HepG2 (cell line): ENCODE data around the gene WNT16.

Experiments used
- ELF1 ChIP-seq: sonication (generic); formaldehyde crosslinking; IDR thresholded peaks from 2 replicates; pipeline ENCODE4 v1.4.0; 2020; ENCODE audit warnings: missing genetic modification reagents
- EZH2 ChIP-seq: conservative IDR thresholded peaks from 2 replicates; pipeline ENCODE4 v1.6.1; 2012; ENCODE audit warnings: mild to moderate bottlenecking, low read depth, low read length, moderate library complexity
- PTBP1 ChIP-seq: fragments of 200-400 bp; formaldehyde crosslinking; IDR thresholded peaks from 2 replicates; pipeline ENCODE4 v1.6.1; 2018; ENCODE audit warnings: low read length, low read depth; ENCODE audit not compliant: poor library complexity, severe bottlenecking
- RAD21 ChIP-seq: fragments of 450-650 bp; formaldehyde crosslinking; IDR thresholded peaks from 2 replicates; pipeline ENCODE4 v1.5.0; 2020; ENCODE audit warnings: mild to moderate bottlenecking
- TF ChIP-seq, protein P1 (sequence below): sonication (generic); formaldehyde crosslinking; IDR thresholded peaks from 2 replicates; pipeline ENCODE4 v1.5.0; 2020; ENCODE audit warnings: mild to moderate bottlenecking, missing genetic modification reagents, moderate library complexity
- TF ChIP-seq, protein P2 (sequence below): sonication (generic); formaldehyde crosslinking; IDR thresholded peaks from 2 replicates; pipeline ENCODE4 v1.4.0; 2020; ENCODE audit warnings: low read depth, mild to moderate bottlenecking, missing genetic modification reagents

DNA sequence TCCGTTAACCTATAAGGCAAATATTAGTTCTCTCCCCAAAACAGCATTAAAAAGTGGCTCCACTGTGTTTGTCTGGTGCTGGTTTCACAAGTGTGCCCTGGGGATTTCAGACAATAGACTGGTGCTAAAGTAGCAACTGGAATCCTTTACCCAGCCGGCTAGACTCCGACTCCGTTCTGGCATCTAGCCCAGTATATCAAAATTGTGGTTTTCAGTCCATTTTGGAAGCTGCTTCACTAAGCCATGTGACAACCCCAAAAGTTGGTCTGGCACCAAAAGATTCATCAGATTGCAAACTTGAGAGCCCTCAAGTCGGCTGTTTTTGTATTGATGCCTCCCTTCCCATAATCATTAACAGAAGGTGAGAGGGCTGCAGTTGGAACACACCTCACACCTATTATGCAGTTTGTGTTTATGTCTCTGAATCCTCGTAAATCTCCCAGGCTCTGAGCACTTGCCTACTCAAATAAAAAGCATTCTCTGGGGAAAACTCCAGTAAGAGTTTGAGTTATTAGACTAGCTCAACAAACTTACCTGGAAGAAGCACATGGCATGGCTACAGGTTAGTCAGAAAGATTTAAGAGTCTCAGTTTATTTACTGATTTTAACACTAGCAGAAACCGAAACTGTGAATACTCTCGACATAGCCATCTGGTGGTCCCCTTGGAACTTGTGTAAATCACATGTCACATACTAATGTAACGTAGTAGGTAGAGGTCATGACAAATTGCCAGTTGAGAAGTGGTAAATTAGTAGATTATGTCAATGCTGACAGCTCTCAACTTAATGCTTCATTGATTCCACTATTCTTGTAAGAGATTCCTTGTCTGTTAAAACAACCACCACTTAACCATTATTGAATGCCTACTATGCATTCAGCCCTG, 14.8 kb upstream of the WNT16 start:
- TF ChIP-seq, protein P1, sequence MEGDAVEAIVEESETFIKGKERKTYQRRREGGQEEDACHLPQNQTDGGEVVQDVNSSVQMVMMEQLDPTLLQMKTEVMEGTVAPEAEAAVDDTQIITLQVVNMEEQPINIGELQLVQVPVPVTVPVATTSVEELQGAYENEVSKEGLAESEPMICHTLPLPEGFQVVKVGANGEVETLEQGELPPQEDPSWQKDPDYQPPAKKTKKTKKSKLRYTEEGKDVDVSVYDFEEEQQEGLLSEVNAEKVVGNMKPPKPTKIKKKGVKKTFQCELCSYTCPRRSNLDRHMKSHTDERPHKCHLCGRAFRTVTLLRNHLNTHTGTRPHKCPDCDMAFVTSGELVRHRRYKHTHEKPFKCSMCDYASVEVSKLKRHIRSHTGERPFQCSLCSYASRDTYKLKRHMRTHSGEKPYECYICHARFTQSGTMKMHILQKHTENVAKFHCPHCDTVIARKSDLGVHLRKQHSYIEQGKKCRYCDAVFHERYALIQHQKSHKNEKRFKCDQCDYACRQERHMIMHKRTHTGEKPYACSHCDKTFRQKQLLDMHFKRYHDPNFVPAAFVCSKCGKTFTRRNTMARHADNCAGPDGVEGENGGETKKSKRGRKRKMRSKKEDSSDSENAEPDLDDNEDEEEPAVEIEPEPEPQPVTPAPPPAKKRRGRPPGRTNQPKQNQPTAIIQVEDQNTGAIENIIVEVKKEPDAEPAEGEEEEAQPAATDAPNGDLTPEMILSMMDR (CRISPR knock-in tag), result no peak
- TF ChIP-seq ELF1 (CRISPR knock-in tag) (no peak), PTBP1 (no peak), EZH2 (no peak), RAD21 (CRISPR knock-in tag) (no peak)
- TF ChIP-seq, protein P2, sequence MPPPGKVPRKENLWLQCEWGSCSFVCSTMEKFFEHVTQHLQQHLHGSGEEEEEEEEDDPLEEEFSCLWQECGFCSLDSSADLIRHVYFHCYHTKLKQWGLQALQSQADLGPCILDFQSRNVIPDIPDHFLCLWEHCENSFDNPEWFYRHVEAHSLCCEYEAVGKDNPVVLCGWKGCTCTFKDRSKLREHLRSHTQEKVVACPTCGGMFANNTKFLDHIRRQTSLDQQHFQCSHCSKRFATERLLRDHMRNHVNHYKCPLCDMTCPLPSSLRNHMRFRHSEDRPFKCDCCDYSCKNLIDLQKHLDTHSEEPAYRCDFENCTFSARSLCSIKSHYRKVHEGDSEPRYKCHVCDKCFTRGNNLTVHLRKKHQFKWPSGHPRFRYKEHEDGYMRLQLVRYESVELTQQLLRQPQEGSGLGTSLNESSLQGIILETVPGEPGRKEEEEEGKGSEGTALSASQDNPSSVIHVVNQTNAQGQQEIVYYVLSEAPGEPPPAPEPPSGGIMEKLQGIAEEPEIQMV, result no peak
